HUES6 (cell line): ENCODE data around the gene KAT2B.
A peak's percentile ranks its signal among the peaks of the same experiment; 100 is the strongest.
"Not testable (repeated sequence)": the region's sequence is repeated elsewhere in the genome, so short reads cannot be mapped to it uniquely, and the experiment has no call there.

ENCODE experiments used
- H3K27ac ChIP-seq: 2 replicates; pipeline ENCODE4 v1.7.0; 2013; ENCODE audit warnings: low read depth, mild to moderate bottlenecking, low read length, inconsistent platforms
- H3K27me3 ChIP-seq: 2 replicates; pipeline ENCODE4 v1.6.1; 2013; ENCODE audit warnings: low read length; ENCODE audit not compliant: control insufficient read depth, insufficient read depth
- H3K36me3 ChIP-seq: 2 replicates; pipeline ENCODE4 v1.6.1; 2013; ENCODE audit warnings: low read length; ENCODE audit not compliant: control insufficient read depth, insufficient read depth
- H3K4me1 ChIP-seq: 2 replicates; pipeline ENCODE4 v1.6.1; 2013; ENCODE audit warnings: low read length; ENCODE audit not compliant: control insufficient read depth, insufficient read depth
- H3K4me3 ChIP-seq: 2 replicates; pipeline ENCODE4 v1.5.1; 2013; ENCODE audit warnings: low read depth, low read length
- H3K9ac ChIP-seq: one replicate; pipeline ENCODE4 v1.6.1; 2013; ENCODE audit warnings: mild to moderate bottlenecking, low read length
- H3K9me3 ChIP-seq: 2 replicates; pipeline ENCODE4 v1.6.1; 2013; ENCODE audit warnings: low read depth, low read length; ENCODE audit not compliant: control insufficient read depth, insufficient read depth

KAT2B gene

DNA sequence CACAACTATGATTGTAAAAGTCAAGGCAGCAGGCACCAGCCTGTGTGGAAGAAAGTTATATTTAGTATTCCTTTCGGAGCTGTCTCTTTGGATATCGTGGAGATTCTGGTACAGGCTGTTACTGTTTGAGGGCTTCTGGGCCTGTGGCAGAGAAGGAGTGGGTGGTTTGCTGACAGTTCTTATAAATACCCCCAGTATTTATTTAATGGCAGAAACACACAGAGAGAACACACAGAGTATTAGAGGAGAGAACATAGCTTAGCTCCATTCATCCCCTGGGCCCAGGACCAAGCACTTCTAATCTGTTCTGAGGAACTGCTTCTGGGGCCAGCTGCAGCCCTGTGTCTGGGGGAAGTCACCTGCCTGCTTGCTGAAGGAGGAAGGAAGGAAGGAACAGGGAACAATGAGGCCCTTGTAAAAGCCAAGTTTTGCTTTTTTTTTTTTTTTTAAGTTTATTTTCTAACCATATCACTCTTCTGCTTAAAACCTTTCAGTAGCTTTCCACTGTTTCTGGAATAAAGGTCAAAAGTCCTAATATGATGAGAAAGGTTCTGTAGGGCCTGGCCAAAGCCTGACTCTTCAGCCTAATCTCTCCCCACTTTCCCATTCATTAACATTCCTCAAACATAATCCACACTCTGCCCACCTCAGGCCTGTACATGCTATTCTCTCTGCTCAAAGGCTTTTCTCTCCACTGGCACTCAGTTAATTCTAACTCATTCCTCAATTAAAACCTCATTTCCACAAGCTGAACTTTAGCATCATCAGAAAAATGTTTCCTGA lies 16.4 kb upstream of the KAT2B start:
- no peak overlapping the region for H3K27ac ChIP-seq
- no peaks in the 10 kb centered on the region for H3K9me3 ChIP-seq
- no peak overlapping the region for H3K4me3 ChIP-seq
- H3K36me3 ChIP-seq, result no peaks in the 10 kb centered on the region
- no peaks in the 10 kb centered on the region for H3K27me3 ChIP-seq
- 0 out of 2 replicates have a peak, but pooled peaks cover under 1% of the 10 kb centered on the region for H3K4me1 ChIP-seq
- H3K9ac ChIP-seq, result no peak overlapping the region

DNA sequence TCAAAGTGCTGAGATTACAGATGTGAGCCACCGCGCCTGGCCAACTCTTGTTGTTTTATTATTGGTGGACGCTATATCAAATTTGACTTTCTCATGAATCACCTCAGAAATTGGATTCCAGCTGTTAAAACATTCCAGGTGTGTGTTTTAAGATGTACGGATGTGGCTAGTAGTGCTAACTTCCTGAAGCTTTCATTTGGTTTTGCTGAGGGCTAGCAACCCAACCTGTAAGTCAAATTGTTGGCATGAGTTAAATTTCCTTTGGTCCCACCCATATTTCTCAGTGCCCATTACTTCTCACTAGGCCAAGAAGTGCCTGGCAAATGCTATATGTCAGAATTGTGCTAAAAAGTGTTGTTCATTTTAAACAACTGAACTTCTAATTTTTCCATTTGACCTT lies 13.1 kb upstream of the KAT2B start:
- no peaks in the 10 kb centered on the region for H3K27me3 ChIP-seq
- no peaks in the 10 kb centered on the region for H3K9me3 ChIP-seq
- no peaks in the 10 kb centered on the region for H3K36me3 ChIP-seq
- H3K4me3 ChIP-seq, result no peak overlapping the region
- H3K9ac ChIP-seq, result no peak overlapping the region
- no peak overlapping the region for H3K27ac ChIP-seq
- 0 out of 2 replicates have a peak, but pooled peaks cover 5% of the 10 kb centered on the region for H3K4me1 ChIP-seq

DNA sequence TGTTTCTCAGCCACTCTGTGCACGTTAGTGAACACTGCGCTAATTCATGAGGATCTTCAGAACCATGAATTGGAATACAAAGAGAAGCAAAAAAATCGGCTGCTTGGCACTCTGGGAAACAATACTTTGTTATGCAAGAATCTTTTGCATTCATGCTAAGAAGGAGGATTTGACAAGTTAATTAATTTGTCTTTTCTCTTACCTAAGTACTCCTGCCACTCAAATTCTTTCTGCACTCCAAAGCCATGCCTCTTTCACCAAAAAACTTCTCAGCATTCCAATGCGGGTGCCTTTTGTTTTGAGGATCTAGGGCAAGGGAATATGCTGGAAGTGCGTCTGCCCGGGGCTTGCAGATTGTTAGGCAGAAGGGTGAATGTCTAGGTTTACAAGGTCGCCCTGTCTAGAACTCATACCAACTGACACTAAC lies 11.3 kb upstream of the KAT2B start:
- H3K4me3 ChIP-seq, result no peak overlapping the region
- no peaks in the 10 kb centered on the region for H3K9me3 ChIP-seq
- no peaks in the 10 kb centered on the region for H3K36me3 ChIP-seq
- no peak overlapping the region for H3K9ac ChIP-seq
- no peaks in the 10 kb centered on the region for H3K27me3 ChIP-seq
- no peak overlapping the region for H3K27ac ChIP-seq
- 0 out of 2 replicates have a peak, but pooled peaks cover 5% of the 10 kb centered on the region for H3K4me1 ChIP-seq

DNA sequence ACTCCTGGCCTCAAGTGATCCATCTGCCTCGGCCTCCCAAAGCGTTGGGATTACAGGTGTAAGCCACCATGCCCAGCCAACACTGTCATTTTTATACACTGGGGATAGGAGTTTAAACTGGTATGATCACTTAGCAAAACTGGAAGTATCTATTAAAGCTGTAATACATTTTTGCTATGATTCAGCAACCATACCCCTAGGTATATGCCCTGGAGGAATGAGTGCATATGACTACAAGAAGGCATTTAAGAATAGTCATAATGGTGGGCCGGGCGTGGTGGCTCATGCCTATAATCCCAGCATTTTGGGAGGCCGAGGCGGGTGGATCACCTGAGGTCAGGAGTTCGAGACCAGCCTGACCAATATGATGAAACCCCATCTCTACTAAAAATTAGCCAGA lies 8.3 kb upstream of the KAT2B start:
- H3K9me3 ChIP-seq, H3K4me1 ChIP-seq, H3K36me3 ChIP-seq, H3K27ac ChIP-seq, H3K9ac ChIP-seq, H3K4me3 ChIP-seq, H3K27me3 ChIP-seq: not testable (repeated sequence)

DNA sequence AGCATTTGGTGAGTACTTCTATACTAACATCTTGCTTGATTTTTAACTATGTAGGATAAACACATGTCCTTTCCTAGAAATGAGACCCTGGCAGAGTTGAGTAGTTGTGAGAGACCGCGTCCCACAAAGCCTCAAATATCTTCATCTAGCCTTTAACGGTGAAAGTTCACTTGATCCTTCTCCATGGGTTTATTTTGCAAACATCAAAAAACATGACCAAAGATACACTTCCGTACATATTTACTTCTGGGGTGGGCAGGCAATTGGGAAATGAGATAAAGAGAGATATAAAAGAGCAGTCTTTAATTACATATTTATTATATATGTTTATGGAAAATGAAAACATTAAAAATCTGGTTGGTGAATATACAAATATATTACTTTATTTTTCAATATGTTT lies 5.2 kb upstream of the KAT2B start:
- H3K27ac ChIP-seq, result no peak overlapping the region
- H3K36me3 ChIP-seq, result no peaks in the 10 kb centered on the region
- peaks cover 16% of the 10 kb centered on the region for H3K27me3 ChIP-seq
- 0 out of 2 replicates have a peak, but pooled peaks cover 3% of the 10 kb centered on the region for H3K4me1 ChIP-seq
- H3K9me3 ChIP-seq, result no peaks in the 10 kb centered on the region
- H3K4me3 ChIP-seq, result no peak overlapping the region
- H3K9ac ChIP-seq, result no peak overlapping the region

DNA sequence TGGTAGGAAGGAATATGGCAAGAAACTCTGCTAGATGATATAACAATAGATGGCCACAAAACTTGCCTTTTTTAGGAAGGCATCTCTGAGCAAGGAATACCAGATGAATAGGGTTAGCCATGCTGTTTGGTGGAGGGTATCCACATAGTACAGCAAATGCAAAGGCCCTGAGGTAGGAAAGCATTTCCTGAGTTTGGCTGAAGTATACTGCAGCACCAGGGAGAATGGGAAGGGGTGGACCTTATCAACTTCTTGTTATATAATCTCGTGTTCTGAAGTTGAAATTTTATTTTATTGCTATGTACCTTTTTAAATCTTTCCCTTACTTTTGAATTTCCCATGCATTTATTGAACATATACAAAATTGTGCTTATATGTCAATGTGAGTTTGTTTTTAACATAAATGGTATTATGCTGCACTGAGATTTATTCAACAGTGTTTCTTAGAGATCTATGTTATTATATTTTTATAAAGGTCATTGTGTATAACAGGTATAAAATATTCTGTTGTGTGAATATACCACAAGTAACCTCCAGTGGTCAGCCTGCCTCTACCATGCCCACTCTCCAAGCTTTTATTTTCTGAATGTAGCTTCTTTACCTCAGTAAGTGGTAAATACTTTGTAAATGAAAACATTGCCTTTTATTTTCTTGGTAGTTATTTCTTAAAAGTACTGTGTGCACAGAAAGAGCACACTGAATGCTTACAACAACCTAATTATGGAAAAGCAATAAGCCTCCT lies 2.8 kb upstream of the KAT2B start:
- Histone ChIP-seq H3K4me1 (0 out of 2 replicates have a peak, but pooled peaks cover 7% of the 10 kb centered on the region), H3K27ac (no peak overlapping the region), H3K27me3 (peaks cover 22% of the 10 kb centered on the region), H3K9me3 (no peaks in the 10 kb centered on the region), H3K4me3 (no peak overlapping the region), H3K36me3 (no peaks in the 10 kb centered on the region), H3K9ac (no peak overlapping the region)

DNA sequence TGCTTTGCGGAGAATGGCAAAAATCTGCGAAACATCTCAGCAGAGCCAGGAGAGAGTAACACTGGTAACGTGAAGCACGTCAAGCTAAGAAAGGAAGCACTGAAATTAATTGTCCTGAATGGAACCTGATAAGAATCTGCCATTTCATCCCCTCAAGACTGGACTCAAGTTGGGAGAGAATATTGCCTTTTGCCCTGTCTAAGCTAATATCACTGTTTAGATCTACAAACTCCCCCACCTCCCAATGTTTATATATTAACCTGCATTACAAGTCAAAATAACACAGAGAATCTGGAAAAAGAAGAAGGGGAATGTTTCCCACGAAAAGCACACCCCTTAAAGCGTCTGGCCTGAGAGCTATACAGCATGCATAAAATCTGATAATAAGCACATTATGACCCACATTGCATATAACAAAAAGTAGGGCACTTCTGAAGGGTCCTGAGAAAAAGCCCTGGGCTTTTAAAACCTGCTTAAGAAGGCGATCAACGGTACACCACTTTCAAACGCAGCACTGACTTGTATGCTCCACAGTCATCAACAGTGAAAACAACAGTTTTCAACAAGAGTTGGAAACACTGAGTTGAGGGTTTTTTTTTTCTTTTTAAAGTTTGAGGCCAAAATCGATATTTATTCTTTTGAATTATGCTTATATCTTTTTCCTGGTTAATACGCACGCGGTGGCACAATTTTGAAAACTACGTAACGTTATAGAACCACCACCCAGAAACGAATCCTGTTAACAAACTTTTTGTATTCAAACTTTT lies 1.4 kb upstream of the KAT2B start:
- 0 out of 2 replicates have a peak, but pooled peaks cover 7% of the 10 kb centered on the region for H3K4me1 ChIP-seq
- no peak overlapping the region for H3K27ac ChIP-seq
- no peaks in the 10 kb centered on the region for H3K36me3 ChIP-seq
- H3K4me3 ChIP-seq, result peak overlapping the region; percentile 88
- H3K9ac ChIP-seq, result no peak overlapping the region
- peaks cover 22% of the 10 kb centered on the region for H3K27me3 ChIP-seq
- no peaks in the 10 kb centered on the region for H3K9me3 ChIP-seq

DNA sequence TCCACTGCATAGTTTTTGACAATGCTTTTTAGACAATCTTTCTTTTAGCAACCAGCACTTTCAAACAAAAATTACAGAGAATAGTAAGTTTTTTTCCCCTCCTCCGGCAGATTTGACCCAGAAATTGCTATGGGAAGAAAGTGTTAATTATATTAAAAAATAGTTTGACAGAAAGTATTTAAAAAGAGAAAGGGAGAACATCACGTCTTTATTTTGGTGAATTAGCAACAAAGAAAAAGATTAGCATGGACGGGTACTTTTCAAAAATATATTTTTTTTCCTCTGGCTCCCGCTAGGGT lies 831 bp upstream of the KAT2B start:
- H3K4me3 ChIP-seq, result peak overlapping the region; percentile 88
- H3K9me3 ChIP-seq, result no peaks in the 10 kb centered on the region
- H3K27ac ChIP-seq, result no peak overlapping the region
- H3K36me3 ChIP-seq, result no peaks in the 10 kb centered on the region
- H3K9ac ChIP-seq, result no peak overlapping the region
- H3K4me1 ChIP-seq, result 0 out of 2 replicates have a peak, but pooled peaks cover 7% of the 10 kb centered on the region
- peaks cover 22% of the 10 kb centered on the region for H3K27me3 ChIP-seq

DNA sequence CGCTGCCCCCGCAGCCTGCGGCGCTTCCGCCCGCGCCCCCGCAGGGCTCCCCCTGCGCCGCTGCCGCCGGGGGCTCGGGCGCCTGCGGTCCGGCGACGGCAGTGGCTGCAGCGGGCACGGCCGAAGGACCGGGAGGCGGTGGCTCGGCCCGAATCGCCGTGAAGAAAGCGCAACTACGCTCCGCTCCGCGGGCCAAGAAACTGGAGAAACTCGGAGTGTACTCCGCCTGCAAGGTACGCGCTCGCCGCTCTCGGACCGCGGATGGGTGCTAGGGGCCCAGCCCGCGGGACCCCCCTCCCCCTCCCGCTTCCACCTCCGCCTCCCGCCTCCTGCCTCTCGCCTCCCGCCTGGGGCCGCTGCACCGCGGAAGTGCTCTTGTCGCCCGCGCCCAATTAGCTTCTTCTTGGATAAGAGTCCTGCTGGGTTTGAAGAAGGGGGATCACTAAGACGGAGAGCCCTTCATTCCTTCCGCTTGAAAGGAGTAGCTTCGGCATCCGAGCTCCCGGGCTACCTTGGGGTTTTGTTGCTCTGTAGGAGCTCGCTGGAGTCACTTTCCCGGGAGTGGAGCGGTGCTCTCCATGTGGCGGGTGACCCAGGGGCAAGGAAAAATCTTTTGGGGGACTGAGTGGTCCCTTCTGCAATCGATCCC lies 426 bp downstream of the KAT2B start:
- Histone ChIP-seq H3K9me3 (no peaks in the 10 kb centered on the region), H3K27me3 (peaks cover 22% of the 10 kb centered on the region), H3K36me3 (no peaks in the 10 kb centered on the region), H3K4me3 (peak overlapping the region; percentile 89), H3K27ac (no peak overlapping the region; the same call in 1 of the 2 replicates), H3K9ac (peak overlapping the region; percentile 61), H3K4me1 (0 out of 2 replicates have a peak, but pooled peaks cover 7% of the 10 kb centered on the region)

DNA sequence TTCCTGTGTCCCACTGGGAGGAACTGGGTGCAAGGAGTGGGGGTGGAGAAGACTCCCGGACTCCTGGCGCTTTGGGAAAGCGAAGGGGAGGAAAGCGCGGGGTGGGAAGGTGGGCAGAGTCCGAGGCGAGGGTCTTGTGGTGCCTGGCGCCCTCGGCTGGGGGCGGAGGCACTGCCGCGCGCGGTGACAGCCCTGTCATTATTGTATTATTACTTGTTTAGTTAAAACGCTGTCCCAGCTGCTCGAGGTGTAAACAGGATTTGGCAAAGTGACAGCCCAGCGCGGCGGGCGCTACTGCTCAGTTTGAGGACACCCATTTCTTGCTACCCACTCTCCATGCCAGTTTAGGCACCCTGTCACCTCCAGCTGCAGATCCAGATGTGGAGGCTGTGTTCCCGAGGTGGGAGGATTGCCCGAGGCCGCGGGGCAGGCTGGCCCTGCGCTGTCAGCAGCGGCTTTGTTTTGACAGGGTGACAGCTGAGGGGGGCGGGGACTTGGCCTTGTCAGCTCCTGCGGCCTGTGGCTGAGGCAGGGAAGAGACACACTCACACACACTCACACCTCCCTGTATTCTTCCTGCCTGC lies 1.0 kb downstream of the KAT2B start:
- H3K36me3 ChIP-seq, result no peaks in the 10 kb centered on the region
- 0 out of 2 replicates have a peak, but pooled peaks cover 7% of the 10 kb centered on the region for H3K4me1 ChIP-seq

More for the DNA sequence above, 1.0 kb downstream of the KAT2B start:
- Histone ChIP-seq H3K9me3 (no peaks in the 10 kb centered on the region), H3K27me3 (peaks cover 22% of the 10 kb centered on the region), H3K9ac (peak overlapping the region; percentile 26), H3K27ac (no peak overlapping the region), H3K4me3 (peak overlapping the region; percentile 89)
